Naive thymus-derived CD8-positive, alpha-beta T cell (primary cell): ENCODE data around the gene RAB29. TPM values are rescaled to one million over a fixed set of nuclear protein-coding genes. Genes with fewer than 3 reads are reported as not detected.

ENCODE experiments used
- ATAC-seq, 2 donors: fragments of 150-1000 bp; cut with Tn5 transposase in 1 of 2; sonication (Bioruptor Pico), chemical (Tn5 transposase) in 1 of 2; 1 replicate in 1 of 2; 2 replicates in 1 of 2; pipeline ENCODE4 v1.10.0; 2021; ENCODE audit warnings: mild to moderate bottlenecking in 2 of 2, moderate library complexity in 2 of 2
- POLR2A ChIA-PET: fragments of 350-600 bp; sonication (Branson Sonifier 250); formaldehyde crosslinking; loops from one replicate; lab custom pipeline; 2021; ENCODE audit warnings: antibody characterized with exemption; lab: Charles Lee
- DNase-seq, 10 donors: peaks; one replicate each; pipeline versions ENCODE4 v3.0.0 to v3.0.0-alpha.2; 2020 to 2022
- H3K27ac Mint-ChIP-seq, 10 donors: one replicate each; pipeline ENCODE4 v1.8.0; 2020 to 2022; ENCODE audit warnings: mild to moderate bottlenecking in 10 of 10, mixed read lengths in 10 of 10, moderate library complexity in 4 of 10, inconsistent platforms in 1 of 10
- H3K27me3 Mint-ChIP-seq, 5 donors: one replicate each; pipeline ENCODE4 v1.8.0; 2021 to 2022; ENCODE audit warnings: mixed read lengths in 5 of 5
- H3K36me3 Mint-ChIP-seq, 3 donors: one replicate each; pipeline ENCODE4 v1.8.0; 2020 to 2022; ENCODE audit warnings: mixed read lengths in 3 of 3, mild to moderate bottlenecking in 2 of 3, inconsistent platforms in 1 of 3
- H3K4me1 Mint-ChIP-seq, 4 donors: one replicate each; pipeline ENCODE4 v1.8.0; 2021 to 2022; ENCODE audit warnings: mixed read lengths in 4 of 4
- H3K4me3 Mint-ChIP-seq, 10 donors: one replicate each; pipeline ENCODE4 v1.8.0; 2020 to 2022; ENCODE audit warnings: mild to moderate bottlenecking in 10 of 10, mixed read lengths in 10 of 10, moderate library complexity in 6 of 10, inconsistent platforms in 1 of 10
- H3K9me3 Mint-ChIP-seq, 9 donors: one replicate each; pipeline ENCODE4 v1.8.0; 2020 to 2022; ENCODE audit warnings: mixed read lengths in 9 of 9, mild to moderate bottlenecking in 3 of 9, inconsistent platforms in 1 of 9, moderate library complexity in 1 of 9
- polyA plus RNA-seq, 3 donors: library from polyadenylated mRNA; unstranded; fragments of 300-500 nt; fragmentation: Illumina TruSeq; gene quantifications; one replicate each; pipeline ENCODE4 v1.2.3, GENCODE V29; 2021
- total RNA-seq, 8 experiments: library from RNA in 2 of 8; stranded (reverse) in 2 of 8; gene quantifications; one replicate each; pipeline ENCODE4 v1.2.3 and lab custom pipeline; 2021 to 2026

RAB29 gene
- total and polyA plus RNA-seq, 5 experiments from 2014 or later, result 50.2 to 113 (median 71.3) TPM

- H3K27ac Mint-ChIP-seq, result peak overlapping the region in 9 of 10 donors; percentile 2 to 93 (median 63)
- ATAC-seq, result no peak
Observed at GRCh38 chr1:205810448-205811157, 35.3 kb upstream of the RAB29 start.

GRCh38 chr1:205809942-205810345 lies 34.7 kb upstream of the RAB29 start:
- H3K4me3 Mint-ChIP-seq, result peak overlapping the region in 9 of 10 donors; percentile 18 to 96 (median 72)
- POLR2A ChIA-PET, result no interaction called here
- H3K9me3 Mint-ChIP-seq, result no peaks in the 10 kb centered on the region
- peaks cover 0 to 23% (median 11%) of the 10 kb centered on the region in 3 donors for H3K36me3 Mint-ChIP-seq
- DNase-seq (no peak), ATAC-seq (no peak)
- H3K27ac Mint-ChIP-seq, result peak overlapping the region in 5 of 10 donors; percentile 5 to 92 (median 31)
- H3K4me1 Mint-ChIP-seq, result peaks cover 57 to 88% (median 86%) of the 10 kb centered on the region in 4 donors
- H3K27me3 Mint-ChIP-seq, result no peaks in the 10 kb centered on the region

More at GRCh38 chr1:205810448-205811157, 35.3 kb upstream of the RAB29 start:
- no peaks in the 10 kb centered on the region for H3K27me3 Mint-ChIP-seq
- H3K4me1 Mint-ChIP-seq, result peaks cover 50 to 81% (median 79%) of the 10 kb centered on the region in 4 donors
- H3K4me3 Mint-ChIP-seq, result peak overlapping the region; percentile 32 to 96 (median 92)
- no peaks in the 10 kb centered on the region for H3K9me3 Mint-ChIP-seq
- DNase-seq, result no peak
- POLR2A ChIA-PET, result interaction anchor here (2.1 to 3.5 kb wide), 2 partner anchors 36 to 61 kb away, joined by 9 to 19 read pairs; partner anchors contain the start of genes NUCKS1 and RAB29
- peaks cover 0 to 23% (median 11%) of the 10 kb centered on the region in 3 donors for H3K36me3 Mint-ChIP-seq

- ATAC-seq (no peak), DNase-seq (no peak)
- H3K27ac Mint-ChIP-seq, result peak overlapping the region in 9 of 10 donors; percentile 7 to 88 (median 53)
- POLR2A ChIA-PET, result interaction anchor here (0.6 to 1.1 kb wide), 2 partner anchors 34 to 50 kb away, joined by 3 to 4 read pairs; partner anchors contain the start of gene RAB29
- H3K27me3 Mint-ChIP-seq, result no peaks in the 10 kb centered on the region
- peak overlapping the region; percentile 3 to 95 (median 70) for H3K4me3 Mint-ChIP-seq
- H3K36me3 Mint-ChIP-seq, result peaks cover 0 to 23% (median 11%) of the 10 kb centered on the region in 3 donors
- peaks cover 61 to 88% (median 87%) of the 10 kb centered on the region in 4 donors for H3K4me1 Mint-ChIP-seq
- H3K9me3 Mint-ChIP-seq, result no peaks in the 10 kb centered on the region
Observed at GRCh38 chr1:205809469-205809868, 34.2 kb upstream of the RAB29 start.

GRCh38 chr1:205805082-205805711 lies 29.9 kb upstream of the RAB29 start:
- Mint-ChIP-seq H3K27me3 (no peaks in the 10 kb centered on the region), H3K27ac (peak overlapping the region; percentile 77 to 94 (median 89)), H3K9me3 (no peaks in the 10 kb centered on the region), H3K4me1 (peaks cover 40 to 79% (median 73%) of the 10 kb centered on the region in 4 donors), H3K36me3 (peaks cover 0 to 22% (median 8%) of the 10 kb centered on the region in 3 donors), H3K4me3 (peak overlapping the region; percentile 63 to 88 (median 73))
- ATAC-seq (peak; percentile 73 to 74), DNase-seq (peak in 4 of 10 donors; percentile 13 to 31 (median 29))
- POLR2A ChIA-PET, result interaction anchor here (0.7 to 1.6 kb wide), 5 partner anchors 8 to 56 kb away, joined by 3 to 6 read pairs (median 5); partner anchors contain the start of genes NUCKS1, RAB29 and SLC41A1

- Mint-ChIP-seq H3K36me3 (peaks cover 0 to 22% (median 9%) of the 10 kb centered on the region in 3 donors), H3K4me1 (peaks cover 38 to 73% (median 67%) of the 10 kb centered on the region in 4 donors), H3K27ac (peak overlapping the region in 9 of 10 donors; percentile 77 to 94 (median 86)), H3K27me3 (no peaks in the 10 kb centered on the region), H3K4me3 (peak overlapping the region in 9 of 10 donors; percentile 39 to 88 (median 74)), H3K9me3 (no peaks in the 10 kb centered on the region)
- ATAC-seq (no peak), DNase-seq (no peak)
- POLR2A ChIA-PET, result interaction anchor here (1.5 to 1.6 kb wide), 3 partner anchors 9 to 55 kb away, joined by 4 to 5 read pairs (median 5); partner anchors contain the start of genes NUCKS1, RAB29 and SLC41A1
Observed at GRCh38 chr1:205804605-205805004, 29.3 kb upstream of the RAB29 start.

- H3K27ac Mint-ChIP-seq, result peak overlapping the region in 8 of 10 donors; percentile 19 to 94 (median 63)
- no peak for ATAC-seq
- H3K9me3 Mint-ChIP-seq, result no peaks in the 10 kb centered on the region
- POLR2A ChIA-PET, result interaction anchor here (1.5 kb wide), 1 partner anchor 55 kb away, joined by 5 read pairs; the partner anchor contains the start of gene NUCKS1
- peak overlapping the region in 3 of 10 donors; percentile 8 to 56 (median 54) for H3K4me3 Mint-ChIP-seq
- peaks cover 35 to 67% (median 61%) of the 10 kb centered on the region in 4 donors for H3K4me1 Mint-ChIP-seq
- DNase-seq, result no peak
- no peaks in the 10 kb centered on the region for H3K27me3 Mint-ChIP-seq
- peaks cover 0 to 26% (median 7%) of the 10 kb centered on the region in 3 donors for H3K36me3 Mint-ChIP-seq
Observed at GRCh38 chr1:205803986-205804385, 28.7 kb upstream of the RAB29 start.

GRCh38 chr1:205802060-205802459 lies 26.8 kb upstream of the RAB29 start:
- H3K27me3 Mint-ChIP-seq, result no peaks in the 10 kb centered on the region
- no peak for ATAC-seq
- no peaks in the 10 kb centered on the region for H3K9me3 Mint-ChIP-seq
- H3K4me1 Mint-ChIP-seq, result peaks cover 25 to 49% (median 43%) of the 10 kb centered on the region in 4 donors
- H3K36me3 Mint-ChIP-seq, result peaks cover 0 to 37% (median 2%) of the 10 kb centered on the region in 3 donors
- H3K27ac Mint-ChIP-seq, result peak overlapping the region in 6 of 10 donors; percentile 10 to 69 (median 44)
- POLR2A ChIA-PET, result no interaction called here
- no peak for DNase-seq
- H3K4me3 Mint-ChIP-seq, result no peak overlapping the region

GRCh38 chr1:205800981-205801703 lies 25.9 kb upstream of the RAB29 start:
- DNase-seq, result no peak
- Mint-ChIP-seq H3K4me1 (peaks cover 20 to 40% (median 35%) of the 10 kb centered on the region in 4 donors), H3K36me3 (peaks cover 0 to 46% (median 5%) of the 10 kb centered on the region in 3 donors), H3K9me3 (no peaks in the 10 kb centered on the region), H3K4me3 (no peak overlapping the region), H3K27ac (peak overlapping the region; percentile 1 to 89 (median 63)), H3K27me3 (no peaks in the 10 kb centered on the region)
- POLR2A ChIA-PET, result no interaction called here
- no peak for ATAC-seq

GRCh38 chr1:205800427-205800826 lies 25.1 kb upstream of the RAB29 start:
- H3K9me3 Mint-ChIP-seq, result no peaks in the 10 kb centered on the region
- H3K4me1 Mint-ChIP-seq, result peaks cover 13 to 33% (median 28%) of the 10 kb centered on the region in 4 donors
- H3K27ac Mint-ChIP-seq, result no peak overlapping the region
- ATAC-seq (no peak), DNase-seq (no peak)
- POLR2A ChIA-PET, result no interaction called here
- H3K36me3 Mint-ChIP-seq, result peaks cover 0 to 51% (median 5%) of the 10 kb centered on the region in 3 donors
- H3K27me3 Mint-ChIP-seq, result no peaks in the 10 kb centered on the region
- no peak overlapping the region for H3K4me3 Mint-ChIP-seq

GRCh38 chr1:205798577-205798976 lies 23.3 kb upstream of the RAB29 start:
- H3K36me3 Mint-ChIP-seq, result peaks cover 0 to 61% (median 9%) of the 10 kb centered on the region in 3 donors
- no peak for ATAC-seq
- H3K27ac Mint-ChIP-seq, result peak overlapping the region in 4 of 10 donors; percentile 66 to 85 (median 74)
- H3K4me1 Mint-ChIP-seq, result peaks cover under 1 to 15% (median 11%) of the 10 kb centered on the region in 4 donors
- no peak overlapping the region for H3K4me3 Mint-ChIP-seq
- no peaks in the 10 kb centered on the region for H3K27me3 Mint-ChIP-seq
- no peak for DNase-seq
- POLR2A ChIA-PET, result no interaction called here
- H3K9me3 Mint-ChIP-seq, result no peaks in the 10 kb centered on the region

GRCh38 chr1:205797168-205797567 lies 21.9 kb upstream of the RAB29 start:
- Mint-ChIP-seq H3K27ac (peak overlapping the region in 3 of 10 donors; percentile 34 to 76 (median 61)), H3K9me3 (no peaks in the 10 kb centered on the region), H3K4me3 (no peak overlapping the region), H3K4me1 (peaks cover 0 to 9% (median 7%) of the 10 kb centered on the region in 4 donors), H3K36me3 (peaks cover 0 to 73% (median 9%) of the 10 kb centered on the region in 3 donors), H3K27me3 (no peaks in the 10 kb centered on the region)
- POLR2A ChIA-PET, result no interaction called here
- ATAC-seq (no peak), DNase-seq (no peak)
